HG03460 (cell line): Measurements from ENCODE around the gene GNG14.
"Not testable (repeated sequence)": the region's sequence is repeated elsewhere in the genome, so short reads cannot be mapped to it uniquely, and the experiment has no call there.

Experiments used
- ATAC-seq: cut with Tn5 transposase; IDR thresholded peaks from one replicate; pipeline ENCODE4 v1.9.1; 2021; ENCODE audit not compliant: unreplicated experiment

Gene GNG14

DNA sequence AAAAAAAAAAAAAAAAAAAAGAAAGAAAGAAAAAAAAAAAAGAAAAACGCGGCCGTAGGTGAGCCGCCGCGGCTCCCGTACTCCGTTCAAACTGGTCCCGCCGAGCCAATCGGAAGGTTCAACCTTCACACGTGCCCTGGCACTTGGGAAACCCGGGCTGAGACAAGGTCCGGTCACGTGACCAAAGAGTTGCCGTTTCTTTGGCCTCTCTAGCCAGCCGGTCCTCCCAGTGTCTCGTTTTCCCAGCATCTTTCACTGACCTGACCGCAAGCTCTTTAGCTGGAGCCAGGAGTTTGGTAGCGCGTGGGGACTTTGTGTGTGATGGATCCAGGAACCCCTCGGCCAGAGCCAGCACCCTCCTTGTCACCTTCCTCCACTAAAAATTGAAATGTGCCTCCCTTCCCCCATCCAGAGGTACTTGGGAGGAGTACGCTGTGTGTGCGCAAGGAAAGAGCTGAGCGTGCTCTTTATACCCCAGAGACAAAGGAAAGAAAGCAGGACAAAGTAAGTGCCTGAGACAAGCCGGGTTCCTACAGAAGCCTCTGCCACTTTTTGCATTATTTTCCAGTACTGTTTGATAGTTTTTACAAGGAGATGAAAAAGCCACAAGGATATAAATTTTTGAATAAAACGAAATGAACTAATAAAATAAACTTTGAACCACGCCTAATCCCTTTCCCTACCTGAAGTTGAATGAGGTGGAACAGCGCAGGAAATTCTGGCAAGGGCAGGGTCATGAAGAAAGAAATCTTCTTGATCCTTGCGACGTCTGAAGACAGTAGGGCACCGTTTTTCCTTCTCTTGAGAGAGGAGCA lies 35.0 kb downstream of the GNG14 start:
- peak; percentile 80 for ATAC-seq

GRCh38 chr19:12723381-12723640 lies 35.5 kb downstream of the GNG14 start:
- no peak for ATAC-seq

DNA sequence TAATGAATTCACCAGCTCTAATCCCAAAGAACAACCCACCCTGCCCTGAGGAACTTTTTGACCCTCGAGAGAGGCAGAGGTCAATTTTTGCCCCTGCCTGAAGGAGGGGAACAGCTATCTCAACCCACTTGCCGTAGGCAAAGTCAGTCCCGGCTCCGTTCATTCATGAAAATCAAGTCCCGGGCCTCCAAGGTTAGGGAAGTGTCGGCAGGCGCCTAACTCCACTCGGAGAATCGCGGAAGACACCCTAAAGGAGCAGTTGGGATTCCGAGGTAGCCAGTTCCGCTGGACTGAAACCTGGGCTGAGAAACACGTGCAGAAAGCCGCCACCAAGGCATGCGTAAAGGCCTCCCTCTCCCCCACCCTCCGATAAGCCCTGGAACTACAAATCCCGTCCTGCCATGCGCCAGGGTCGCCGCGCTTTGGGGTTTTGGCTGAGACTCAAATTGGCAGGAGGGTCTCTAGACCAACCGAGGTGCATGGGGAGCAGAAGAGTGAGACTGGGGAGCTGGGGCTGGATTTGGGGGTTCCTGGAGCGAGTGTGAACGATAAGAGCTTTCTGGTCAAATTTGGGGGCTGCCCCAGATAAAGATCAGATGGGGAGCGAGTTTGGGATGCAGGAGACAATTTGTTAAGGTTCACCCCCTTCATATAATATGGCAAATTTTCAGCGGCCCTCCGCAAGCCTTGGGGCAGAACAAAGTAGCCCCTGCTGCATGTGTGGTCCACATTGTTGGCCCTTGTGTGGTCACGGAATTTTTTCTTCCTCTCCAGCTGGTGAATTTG lies 36.0 kb downstream of the GNG14 start, which contains the start of gene TNPO2:
TNPO2 (minus strand) TSS at position 292 of the 786 bp plus-strand sequence. CDS start 2,955 bp downstream, outside the sequence.
- ATAC-seq: no peak

DNA sequence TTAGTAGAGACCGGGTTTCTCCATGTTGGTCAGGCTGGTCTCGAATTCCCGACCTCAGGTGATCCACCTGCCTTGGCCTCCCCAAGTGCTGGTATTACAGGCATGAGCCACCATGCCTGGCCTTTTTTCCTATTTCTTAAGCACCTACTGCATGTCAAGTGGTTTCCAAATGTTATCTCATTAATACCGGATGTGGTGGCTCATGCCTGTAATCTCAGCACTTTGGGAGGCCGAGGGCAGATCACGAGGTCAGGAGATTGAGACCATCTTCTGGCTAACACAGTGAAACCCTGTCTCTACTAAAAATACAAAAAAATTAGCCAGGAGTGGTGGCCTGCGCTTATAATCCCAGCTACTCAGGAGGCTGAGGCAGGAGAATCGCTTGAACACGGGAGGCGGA lies 37.8 kb downstream of the GNG14 start:
- ATAC-seq: not testable (repeated sequence)

- no peak for ATAC-seq
Observed at GRCh38 chr19:12726988-12727316, 39.2 kb downstream of the GNG14 start.

GRCh38 chr19:12727745-12728433 lies 40.1 kb downstream of the GNG14 start:
- ATAC-seq: no peak

- no peak for ATAC-seq
Observed at GRCh38 chr19:12730064-12730463, 42.3 kb downstream of the GNG14 start.

GRCh38 chr19:12731337-12731736 lies 43.5 kb downstream of the GNG14 start:
- no peak for ATAC-seq

DNA sequence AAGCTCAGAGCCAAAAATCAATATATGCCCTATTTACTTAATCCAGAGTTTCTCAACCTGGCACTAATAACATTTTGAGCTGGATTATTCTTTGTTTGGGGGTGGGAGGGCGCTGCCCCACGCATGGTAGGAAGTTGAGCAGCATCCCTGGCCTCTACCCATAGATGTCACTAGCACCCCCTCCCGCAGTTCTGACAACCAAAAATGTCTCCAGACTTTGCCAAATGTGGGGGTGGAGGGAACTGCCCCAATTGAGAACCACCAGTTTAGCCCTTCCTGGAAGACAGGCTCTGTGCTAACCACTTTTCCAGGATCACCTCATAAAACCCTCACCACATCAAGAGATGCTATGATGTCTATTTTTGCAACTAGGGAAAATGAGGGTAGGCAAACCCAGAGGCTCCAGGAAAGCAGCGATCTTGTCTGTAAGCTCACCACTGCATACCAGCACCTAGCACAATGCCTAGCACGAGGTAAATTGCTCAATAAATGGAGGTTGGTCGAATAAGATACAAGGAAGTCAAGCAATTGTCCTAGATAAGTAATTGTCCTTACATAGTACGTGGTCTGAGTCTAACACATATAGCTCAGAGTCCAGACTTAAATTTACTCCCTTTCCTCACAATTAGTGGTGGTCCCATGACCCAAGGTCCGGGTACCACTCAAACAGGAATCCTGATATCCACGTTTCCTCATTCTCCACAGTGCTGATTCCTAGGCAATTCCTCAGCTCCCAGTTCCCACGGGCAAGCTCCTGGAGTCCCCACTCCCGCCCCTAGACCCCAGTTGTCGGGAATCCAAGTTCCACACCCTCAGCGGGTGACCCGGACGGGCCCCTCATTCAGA lies 45.8 kb downstream of the GNG14 start:
- ATAC-seq: no peak

GRCh38 chr19:12736995-12737834 lies 49.4 kb downstream of the GNG14 start, which contains the start of gene GET3:
GET3 (plus strand) TSS chr19:12737497; CDS start chr19:12737506, 9 bp downstream.
- peak; percentile 67 for ATAC-seq

DNA sequence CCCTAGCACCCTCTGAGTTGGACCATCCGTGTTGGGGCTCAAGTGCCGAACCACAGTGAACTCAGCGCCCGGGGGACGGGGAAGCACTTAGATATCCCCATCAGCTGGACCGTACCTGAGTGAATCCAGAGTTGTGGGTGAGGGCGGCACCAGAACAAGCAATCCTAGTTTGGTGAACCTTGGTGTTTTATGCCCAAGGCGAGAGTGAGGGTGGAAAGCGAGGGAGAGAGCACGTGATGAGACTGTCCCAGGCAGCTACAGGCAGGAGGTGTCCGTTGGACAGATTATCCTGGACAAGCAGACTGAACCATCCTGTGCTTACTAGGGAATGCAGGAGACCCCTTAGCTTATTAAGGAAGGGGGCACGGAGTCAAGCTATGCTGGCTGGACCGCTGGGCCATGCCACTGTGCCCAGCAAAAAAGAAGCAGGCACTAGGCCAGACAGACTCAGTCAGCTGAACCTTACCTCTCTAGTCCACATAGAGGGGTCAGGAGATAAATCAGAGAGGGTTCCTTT lies 50.1 kb downstream of the GNG14 start:
- ATAC-seq: no peak
